ENCODE measurements around the gene RAB5B.

GRCh38 chr12:55965941-55966407 lies 7.9 kb upstream of the RAB5B start, which contains the start of gene PMEL:
- TF ChIP-seq SIN3A (IDR thresholded peaks at IDR 0.05; ENCODE audit: low read depth), result no peak
- no peak for TF ChIP-seq EZH2 (IDR thresholded peaks at IDR 0.05)
- no peak for TF ChIP-seq POLR2A (IDR thresholded peaks at IDR 0.05; ENCODE audit: borderline replicate concordance, extremely low read depth, insufficient read depth, insufficient read length)
- TF ChIP-seq CTCF (IDR thresholded peaks at IDR 0.05 in 2 of 3, conservative IDR thresholded peaks at IDR 0.05 in 1 of 3; ENCODE audit: borderline replicate concordance in 1 of 3, insufficient read depth in 1 of 3, low read depth in 2 of 3, low read length in 2 of 3), result no peak
